Activated CD8-positive, alpha-beta memory T cell treated with anti-CD3 and anti-CD28 coated beads, Interleukin-2, amount 50 U/mL, for 4 hours (primary cell): ENCODE results near the gene MSN.
"Not testable (repeated sequence)": the region's sequence is repeated elsewhere in the genome, so short reads cannot be mapped to it uniquely, and the experiment has no call there.

ENCODE experiments used
- DNase-seq: peaks from one replicate; pipeline ENCODE4 v3.0.0-alpha.2; 2020

The MSN gene

DNA sequence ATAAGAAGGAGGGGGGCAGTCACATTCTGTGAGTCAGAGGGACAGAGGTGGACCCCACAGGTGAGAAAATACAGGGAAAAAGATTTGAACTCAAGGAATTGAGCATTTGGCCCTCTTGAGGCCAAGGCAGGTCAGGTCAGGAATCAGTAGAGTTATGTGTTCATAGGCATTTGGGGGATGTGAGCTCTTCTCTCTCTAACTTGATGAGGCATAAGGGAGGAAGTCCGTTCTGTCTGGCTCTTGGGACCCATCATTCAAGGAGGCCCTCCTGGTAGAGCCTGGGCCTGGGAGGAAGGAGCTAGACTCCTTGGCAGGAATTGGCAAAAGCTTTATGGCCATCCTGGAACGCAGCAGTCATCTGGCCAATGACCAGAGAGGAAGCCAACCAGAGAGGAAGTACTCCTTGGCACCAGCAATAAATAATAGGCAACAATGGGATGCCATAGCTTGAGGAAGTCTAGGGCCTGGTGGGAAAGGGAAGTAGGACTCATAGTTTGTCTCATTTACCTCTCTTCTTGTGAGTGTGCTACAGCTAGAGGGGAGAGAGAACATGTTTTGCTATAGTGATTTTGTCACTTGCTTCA lies 53.0 kb downstream of the MSN start:
- no peak for DNase-seq

DNA sequence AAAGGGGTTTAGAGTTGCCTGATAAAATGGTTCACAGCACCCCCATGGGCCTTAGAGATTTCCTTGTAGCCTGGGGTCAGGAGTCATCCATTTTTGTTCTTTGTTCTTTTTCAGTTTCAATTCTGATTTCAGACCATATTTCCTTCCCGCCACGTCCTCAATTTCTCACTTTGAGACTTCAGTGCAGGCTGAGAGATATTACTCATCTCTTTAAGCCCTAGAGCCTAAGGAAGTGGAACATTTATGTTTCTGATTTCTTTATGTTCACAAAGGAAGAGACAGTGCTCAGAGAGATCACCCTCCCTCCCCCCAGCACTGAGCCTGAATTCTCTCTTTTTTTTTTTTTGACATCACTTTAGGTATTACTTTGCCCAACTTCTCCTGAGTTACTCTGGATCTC lies 56.3 kb downstream of the MSN start:
- peak; percentile 24 for DNase-seq

DNA sequence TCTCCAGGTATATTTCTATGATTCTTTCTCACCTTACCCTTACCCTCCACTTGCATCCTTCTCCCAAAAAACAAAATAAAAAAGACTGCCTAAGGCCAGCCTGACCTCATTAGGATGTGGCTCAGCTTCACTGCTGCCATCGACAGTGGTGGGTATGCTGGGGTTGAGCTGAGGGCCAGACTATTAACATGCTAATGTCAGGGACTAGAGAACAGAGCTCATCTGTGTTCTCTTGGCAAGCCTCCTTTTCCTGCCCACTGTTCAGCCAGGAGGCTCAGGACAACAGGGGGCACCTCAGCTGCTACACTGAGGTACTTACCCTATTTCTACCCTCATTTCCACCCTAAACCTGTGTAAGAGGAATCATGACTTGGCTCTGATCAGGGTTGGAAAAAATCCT lies 59.3 kb downstream of the MSN start:
- DNase-seq, result no peak

DNA sequence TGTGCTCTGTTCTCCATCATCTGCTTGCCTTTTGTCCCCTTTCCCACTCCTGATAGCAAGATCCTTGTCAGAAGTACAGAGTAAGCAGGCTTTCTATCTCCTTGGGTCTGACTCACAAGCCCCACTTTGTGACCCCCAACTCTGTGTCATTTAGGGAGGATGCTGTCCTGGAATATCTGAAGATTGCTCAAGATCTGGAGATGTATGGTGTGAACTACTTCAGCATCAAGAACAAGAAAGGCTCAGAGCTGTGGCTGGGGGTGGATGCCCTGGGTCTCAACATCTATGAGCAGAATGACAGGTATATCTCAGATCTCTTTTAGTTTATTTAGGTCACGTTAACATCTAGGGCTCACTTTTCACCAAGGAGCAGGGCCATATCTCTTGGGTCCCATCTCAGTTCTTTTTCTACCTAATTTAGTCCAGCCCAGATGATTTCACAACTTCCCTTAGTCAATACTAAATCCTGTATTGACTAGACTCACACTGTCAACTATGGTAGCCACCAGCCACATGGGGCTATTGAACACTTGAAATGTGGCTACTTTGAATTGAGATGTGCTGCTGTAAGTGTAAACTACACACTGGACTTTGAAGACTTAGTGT lies 64.3 kb downstream of the MSN start:
- no peak for DNase-seq

DNA sequence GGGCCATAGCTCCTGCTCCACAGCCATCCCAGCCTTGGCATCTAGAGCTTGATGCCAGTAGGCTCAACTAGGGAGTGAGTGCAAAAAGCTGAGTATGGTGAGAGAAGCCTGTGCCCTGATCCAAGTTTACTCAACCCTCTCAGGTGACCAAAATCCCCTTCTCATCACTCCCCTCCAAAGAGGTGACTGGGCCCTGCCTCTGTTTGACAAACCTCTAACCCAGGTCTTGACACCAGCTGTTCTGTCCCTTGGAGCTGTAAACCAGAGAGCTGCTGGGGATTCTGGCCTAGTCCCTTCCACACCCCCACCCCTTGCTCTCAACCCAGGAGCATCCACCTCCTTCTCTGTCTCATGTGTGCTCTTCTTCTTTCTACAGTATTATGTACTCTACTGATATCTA lies 73.5 kb downstream of the MSN start:
- no peak for DNase-seq

DNA sequence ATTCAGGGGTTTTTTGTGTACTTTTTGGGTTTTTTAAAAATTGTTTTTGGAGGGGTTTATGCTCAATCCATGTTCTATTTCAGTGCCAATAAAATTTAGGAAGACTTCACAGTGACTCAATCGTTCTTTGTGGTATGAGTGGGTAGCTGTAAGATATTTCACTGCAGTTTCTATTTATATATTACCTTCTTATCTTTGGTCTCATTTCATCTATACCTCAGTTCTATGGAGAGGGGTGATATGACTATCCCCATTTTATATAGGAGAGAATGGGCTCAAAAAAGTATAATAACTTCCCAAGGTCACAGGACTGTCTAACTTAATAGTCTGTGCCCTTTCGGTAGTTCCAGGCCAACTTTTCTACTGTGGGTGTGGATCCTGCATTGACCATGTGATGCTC lies 74.4 kb downstream of the MSN start:
- DNase-seq, result no peak

DNA sequence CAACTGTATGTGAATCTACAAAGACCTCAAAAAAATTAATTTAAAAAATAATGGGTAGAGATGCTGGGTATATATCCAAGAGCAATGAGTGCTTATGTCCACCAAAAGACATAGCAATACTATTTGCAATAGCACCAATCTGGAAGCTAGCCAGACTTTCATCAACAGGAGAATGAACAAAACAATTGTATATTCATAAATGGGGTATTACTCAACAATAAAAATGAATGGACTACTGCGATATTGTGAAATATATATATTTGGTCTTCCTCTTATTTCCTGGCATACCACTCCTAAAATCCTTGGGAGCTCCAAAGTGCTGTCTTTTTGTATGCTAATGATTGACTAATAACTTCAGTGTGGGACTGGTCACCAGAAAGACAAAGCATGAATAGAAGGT lies 77.5 kb downstream of the MSN start:
- DNase-seq, result no peak

DNA sequence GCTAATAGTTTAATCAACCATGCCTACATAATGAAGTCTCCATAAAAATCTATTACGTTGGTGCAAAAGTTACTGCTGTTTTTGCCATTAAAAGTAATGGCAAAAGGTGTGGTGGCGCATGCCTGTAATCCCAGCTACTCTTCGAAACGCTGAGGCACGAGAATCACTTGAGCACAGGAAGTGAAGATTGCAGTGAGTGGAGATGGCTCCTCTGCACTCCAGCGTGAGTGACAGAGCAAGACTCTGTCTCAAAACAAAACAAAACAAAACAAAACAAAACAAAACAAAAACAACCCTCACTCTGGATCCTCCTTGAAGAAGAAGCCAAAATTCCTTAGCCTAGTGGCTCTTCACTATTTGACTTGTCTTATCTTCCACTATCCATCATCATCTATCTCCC lies 78.0 kb downstream of the MSN start:
- no peak for DNase-seq

DNA sequence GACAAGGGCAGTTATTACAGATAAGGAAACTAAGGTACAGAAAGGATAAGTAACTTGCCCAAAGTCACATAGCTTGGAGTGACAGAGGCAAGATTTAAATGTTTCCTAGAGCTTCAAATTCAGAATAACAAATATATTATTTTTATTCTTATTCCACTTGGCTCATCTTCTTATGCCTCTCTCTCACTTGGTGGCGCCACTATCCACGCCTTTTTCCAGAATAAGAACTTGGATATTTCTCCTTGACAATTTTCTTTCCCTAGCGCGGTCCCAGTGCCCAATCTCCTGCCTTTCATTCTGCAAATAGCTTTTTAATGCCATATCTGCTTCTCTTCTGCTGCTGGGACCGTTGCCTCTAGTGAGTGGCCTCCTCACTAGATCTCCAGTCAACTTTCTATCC lies 78.5 kb downstream of the MSN start:
- DNase-seq, result no peak

DNA sequence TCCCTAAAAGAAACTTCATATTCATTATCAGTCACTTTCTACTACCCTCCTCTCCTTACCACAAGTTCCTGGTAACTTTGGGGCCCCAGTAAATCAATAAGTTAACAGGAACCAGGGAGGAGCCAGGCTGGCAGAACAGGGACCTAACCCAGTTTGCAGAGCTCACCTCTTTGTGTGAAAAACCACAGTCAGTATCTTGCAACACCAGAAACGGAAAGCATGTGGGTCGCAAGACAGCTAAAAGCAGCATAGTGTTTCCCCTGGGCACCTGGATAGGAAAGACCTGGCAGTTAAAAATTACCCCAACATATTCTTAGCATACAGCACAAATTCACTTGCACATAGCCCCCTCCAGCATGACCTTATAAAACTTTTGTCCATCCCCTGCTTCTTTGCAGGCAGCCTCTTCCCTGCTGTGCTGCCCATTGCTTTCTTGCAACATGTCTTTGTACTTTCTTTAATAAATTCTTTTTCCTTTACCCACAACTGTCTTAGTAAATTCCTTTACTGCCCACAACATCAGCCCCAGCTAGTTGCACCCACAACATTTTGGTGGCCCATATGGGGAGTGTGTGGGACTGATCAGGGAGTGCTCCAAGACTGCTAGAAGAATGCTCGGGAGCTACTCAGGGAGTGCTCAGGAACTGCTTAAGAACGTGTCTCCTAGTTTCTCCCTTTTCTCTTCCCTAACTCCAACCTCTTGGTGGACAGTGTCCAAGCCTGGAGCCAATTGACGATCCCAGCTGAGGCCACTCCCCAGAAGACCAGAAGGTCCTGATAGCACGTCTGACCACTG lies 83.4 kb downstream of the MSN start:
- no peak for DNase-seq

DNA sequence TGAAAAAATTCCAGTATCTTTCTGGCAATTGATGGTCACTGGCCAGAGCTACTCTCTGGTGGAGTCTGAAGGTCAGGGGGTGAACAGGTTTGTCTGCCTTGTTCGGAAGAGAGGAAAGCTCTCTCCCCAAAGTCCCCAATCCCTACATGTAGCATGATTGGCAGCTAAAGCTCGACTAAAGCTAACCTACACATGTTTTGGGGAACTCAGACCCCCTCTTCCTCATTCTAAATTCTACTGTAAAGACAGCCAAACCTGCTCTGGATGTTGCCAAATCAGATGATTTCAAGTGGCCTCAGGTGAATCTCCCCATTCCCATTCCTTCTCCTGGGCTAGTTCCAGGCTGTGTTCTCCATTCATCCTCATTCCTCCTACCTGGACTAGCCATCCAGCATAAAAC lies 84.1 kb downstream of the MSN start:
- DNase-seq, result no peak

DNA sequence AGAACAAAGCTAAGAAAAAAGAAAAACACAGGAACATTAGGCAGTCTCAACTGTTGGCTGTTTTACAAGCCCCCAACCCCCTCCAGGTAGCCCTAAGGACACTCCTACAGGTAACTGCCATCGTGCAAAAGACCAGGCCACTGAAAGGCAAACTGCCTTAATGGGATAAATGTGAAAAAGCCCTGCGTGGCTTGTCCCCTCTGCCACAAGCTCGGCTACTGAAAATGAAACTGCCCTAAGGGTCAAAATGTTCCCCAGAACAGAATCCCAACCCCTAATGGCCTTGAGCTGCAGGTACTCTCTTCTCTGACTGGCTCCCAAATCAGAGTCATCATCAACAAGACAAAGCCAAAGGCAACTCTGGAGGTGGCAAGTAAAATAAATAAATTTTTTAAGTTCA lies 84.8 kb downstream of the MSN start:
- no peak for DNase-seq

DNA sequence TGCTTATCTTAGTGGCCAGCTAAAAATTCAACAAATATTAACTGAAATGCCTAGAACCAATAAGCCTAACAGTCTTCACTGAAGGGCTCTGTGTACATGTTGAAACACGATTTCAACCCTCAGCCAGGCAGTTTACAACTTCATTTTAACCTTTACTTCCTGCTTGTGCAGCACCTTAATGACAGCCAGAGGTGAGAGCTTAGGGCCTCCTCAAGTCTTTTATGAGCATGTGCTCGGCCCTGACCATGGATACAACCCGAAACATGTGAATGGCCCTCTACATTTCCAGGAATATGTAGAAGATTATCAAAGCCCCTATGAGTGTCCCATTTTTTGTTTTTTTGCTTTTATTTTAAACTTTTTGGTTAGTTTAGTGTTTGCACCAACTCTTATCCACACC lies 88.3 kb downstream of the MSN start:
- DNase-seq, result no peak

DNA sequence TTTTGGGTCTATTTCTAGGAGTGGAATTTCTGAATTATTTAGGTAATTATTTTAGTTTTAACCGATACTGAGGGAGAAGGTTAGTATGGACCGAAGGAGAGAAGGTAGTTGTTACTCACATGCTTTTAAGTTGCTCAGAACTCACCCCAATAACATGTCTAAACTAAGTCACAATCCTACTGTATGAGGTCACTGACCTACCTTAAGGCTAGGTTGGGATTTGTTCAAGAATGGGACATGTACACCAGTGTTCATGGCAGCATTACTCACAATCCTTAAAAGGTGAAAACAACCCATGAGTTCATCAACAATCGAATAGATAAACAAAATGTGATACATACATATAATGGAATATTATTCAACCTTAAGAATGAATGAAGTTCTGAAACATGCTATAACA lies 90.5 kb downstream of the MSN start:
- DNase-seq, result no peak

DNA sequence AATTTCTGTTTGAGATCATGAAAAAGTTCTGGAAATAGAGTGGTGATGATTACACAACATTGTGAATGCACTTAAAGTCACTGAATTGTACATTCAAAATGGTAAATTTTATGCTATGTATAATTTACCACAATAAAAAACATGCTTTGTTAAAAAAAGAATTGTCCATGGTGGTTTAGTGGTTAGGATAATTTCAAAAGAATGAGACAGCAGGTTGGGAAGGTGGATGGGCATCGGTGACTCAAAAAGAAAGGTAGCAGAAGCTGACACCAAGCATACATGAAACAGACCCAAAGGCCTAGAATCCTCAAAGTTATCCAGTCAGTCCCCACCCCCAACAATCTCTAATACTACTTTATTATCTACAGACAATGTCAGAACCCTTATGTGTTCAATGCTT lies 91.1 kb downstream of the MSN start:
- DNase-seq, result no peak

DNA sequence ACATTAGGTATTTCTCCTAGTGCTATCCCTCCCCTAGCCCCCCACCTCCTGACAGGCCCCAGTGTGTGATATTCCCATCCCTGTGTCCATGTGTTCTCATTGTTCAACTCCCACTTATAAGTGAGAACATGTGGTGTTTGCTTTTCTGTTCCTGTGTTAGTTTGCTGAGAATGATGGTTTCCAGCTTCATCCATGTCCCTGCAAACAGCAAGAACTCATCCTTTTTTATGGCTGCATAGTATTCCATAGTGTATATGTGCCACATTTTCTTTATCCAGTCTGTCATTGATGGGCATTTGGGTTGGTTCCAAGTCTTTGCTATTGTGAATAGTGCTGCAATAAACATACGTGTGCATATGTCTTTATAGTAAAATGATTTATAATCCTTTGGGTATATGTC lies 92.1 kb downstream of the MSN start:
- not testable (repeated sequence) for DNase-seq

DNA sequence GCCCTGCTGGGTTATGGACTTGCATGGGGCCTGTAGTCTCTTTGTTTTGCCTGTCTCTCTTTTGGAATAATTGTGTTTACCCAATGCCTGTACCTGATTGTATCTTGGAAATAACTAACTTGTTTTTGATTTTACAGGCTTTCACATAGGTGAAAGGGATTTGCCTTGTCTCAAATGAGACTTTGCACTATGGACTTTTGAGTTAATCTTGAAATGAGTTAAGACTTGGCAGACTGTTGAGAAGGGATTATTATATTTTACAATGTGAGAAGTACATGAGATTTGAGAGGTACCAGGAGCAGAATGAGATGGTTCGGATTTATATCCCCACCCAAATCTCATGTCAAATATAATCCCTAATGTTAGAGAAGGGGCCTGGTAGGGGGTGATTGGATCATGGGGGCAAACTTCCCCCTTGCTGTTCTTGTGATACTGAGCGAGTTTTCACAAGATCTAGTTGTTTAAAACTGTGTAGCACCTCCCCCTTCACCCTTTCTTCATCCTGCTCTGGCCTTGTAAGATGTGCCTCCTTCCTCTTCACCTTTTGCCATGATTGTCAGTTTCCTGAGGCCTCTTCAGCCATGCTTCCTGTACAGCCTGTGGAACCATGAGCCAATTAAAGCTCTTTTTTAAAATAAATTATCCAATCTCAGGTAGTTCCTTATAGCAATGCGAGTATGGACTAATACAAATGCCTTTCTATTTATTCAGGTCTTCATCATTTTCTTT lies 102.3 kb downstream of the MSN start:
- DNase-seq, result no peak

DNA sequence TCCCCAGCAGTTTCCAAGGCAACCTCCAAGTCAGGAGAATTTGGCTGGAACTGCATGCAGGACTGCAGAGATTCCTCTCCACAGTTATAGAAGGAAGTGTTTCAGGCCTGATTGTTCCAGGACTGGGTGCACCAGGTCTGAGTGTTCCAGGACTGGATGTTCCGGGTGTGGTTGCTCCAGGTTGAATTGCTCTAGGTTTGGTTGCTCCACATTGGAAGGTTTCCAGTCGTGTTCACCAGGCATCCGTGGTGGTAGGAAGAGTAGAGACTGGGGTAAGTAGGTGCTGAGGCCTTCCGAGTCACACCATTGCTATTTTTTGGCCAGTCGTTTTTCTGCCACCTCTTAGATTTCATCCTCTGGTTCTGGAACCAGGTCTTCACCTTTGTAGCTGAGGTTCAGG lies 105.4 kb downstream of the MSN start:
- no peak for DNase-seq

DNA sequence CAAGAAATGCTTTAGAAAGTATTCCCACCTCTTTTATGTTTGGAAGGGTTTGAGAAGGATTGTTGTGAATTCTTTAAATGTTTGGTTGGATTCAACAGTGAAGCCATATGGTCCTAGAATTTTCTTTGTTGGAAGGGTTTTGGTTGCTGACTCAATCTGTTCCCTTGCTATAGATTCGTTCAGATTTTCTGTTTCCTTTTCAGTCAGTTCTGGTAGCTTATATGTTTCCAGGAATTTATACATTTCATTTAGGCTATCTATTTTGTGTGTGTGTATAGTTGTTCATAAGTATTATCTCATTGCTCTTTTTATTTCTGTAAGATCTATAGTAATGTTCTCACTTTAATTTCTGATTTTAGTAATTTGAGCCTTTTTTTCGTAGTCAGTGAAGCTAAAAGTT lies 114.4 kb downstream of the MSN start:
- DNase-seq, result no peak

DNA sequence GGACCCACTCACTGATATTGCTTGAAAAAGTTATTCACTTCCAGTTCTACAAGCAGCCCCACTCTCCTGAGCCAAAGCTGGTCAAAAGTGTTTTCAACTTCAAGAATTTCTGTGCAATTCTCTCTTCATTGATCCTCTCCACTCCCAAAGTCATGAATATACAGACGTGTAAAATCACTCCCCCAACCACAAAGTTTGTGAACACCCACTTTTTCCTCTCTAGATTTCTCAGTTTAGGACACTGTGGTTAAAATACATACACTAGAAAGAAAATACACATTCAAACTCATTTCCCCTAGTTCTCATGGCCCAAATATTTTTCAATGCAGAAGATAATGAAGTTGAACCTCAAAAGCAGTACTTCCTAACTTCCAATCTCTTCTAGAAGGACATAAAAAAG lies 116.3 kb downstream of the MSN start:
- DNase-seq, result no peak
